B cell (primary cell): ENCODE results near the gene ELOVL6. TPM values are rescaled to one million over a fixed set of nuclear protein-coding genes. Genes with fewer than 3 reads are reported as not detected.
"Not testable (repeated sequence)": the region's sequence is repeated elsewhere in the genome, so short reads cannot be mapped to it uniquely, and the experiment has no call there.

ENCODE experiments used
- ATAC-seq: fragments of 200-7000 bp; cut with Tn5 transposase; one replicate; pipeline ENCODE4 v1.10.0; 2021; ENCODE audit warnings: low read depth, mild to moderate bottlenecking, moderate number of reproducible peaks, moderate library complexity
- CTCF ChIA-PET: fragments of 350-600 bp; sonication (Branson Sonifier 250); formaldehyde crosslinking; loops from one replicate; lab custom pipeline; 2021; ENCODE audit warnings: antibody characterized with exemption, inconsistent platforms; lab: Charles Lee
- POLR2A ChIA-PET: fragments of 350-600 bp; sonication (Branson Sonifier 250); formaldehyde crosslinking; loops from one replicate; lab custom pipeline; 2021; ENCODE audit warnings: antibody characterized with exemption; lab: Charles Lee
- DNase-seq: peaks from one replicate; pipeline ENCODE4 v3.0.0; 2013
- H2AFZ ChIP-seq: 2 replicates; pipeline ENCODE4 v1.6.1; 2012; ENCODE audit warnings: mild to moderate bottlenecking, low read depth, low read length; ENCODE audit not compliant: insufficient read depth, poor library complexity, severe bottlenecking
- H3K27ac ChIP-seq, 2 donors: 1 replicate in 1 of 2; 2 replicates in 1 of 2; pipeline ENCODE4 v1.5.1; 2012 to 2013; ENCODE audit warnings: low read length in 2 of 2, mild to moderate bottlenecking in 2 of 2, moderate library complexity in 1 of 2
- H3K27me3 ChIP-seq, 4 experiments: fragments of 200-600 bp in 1 of 4; sonication (generic) in 1 of 4; replicated peaks in 1 of 4; 1 replicate in 2 of 4; 2 replicates in 2 of 4; pipeline versions ENCODE4 v1.6.1 to v1.7.0; 2013 to 2016; ENCODE audit warnings: low read length in 3 of 4, mild to moderate bottlenecking in 2 of 4, mixed read lengths in 1 of 4, moderate library complexity in 1 of 4; ENCODE audit not compliant: insufficient read depth in 4 of 4, control insufficient read depth in 3 of 4; ENCODE audit errors: control extremely low read depth in 1 of 4
- H3K36me3 ChIP-seq, 2 experiments: replicated peaks in 1 of 2; 1 replicate in 1 of 2; 2 replicates in 1 of 2; pipeline versions ENCODE4 v1.6.1 to v1.7.1; 2013; ENCODE audit warnings: low read length in 1 of 2; ENCODE audit not compliant: insufficient read depth in 2 of 2, control insufficient read depth in 1 of 2; ENCODE audit errors: control extremely low read depth in 1 of 2, extremely low read depth in 1 of 2
- H3K4me1 ChIP-seq, 2 donors: fragments of 200-600 bp in 1 of 2; sonication (generic) in 1 of 2; 1 replicate in 1 of 2; 2 replicates in 1 of 2; pipeline versions ENCODE4 v1.5.1 to v1.6.1; 2013 to 2017; ENCODE audit warnings: low read length in 2 of 2; ENCODE audit not compliant: control insufficient read depth in 2 of 2, insufficient read depth in 2 of 2
- H3K4me2 ChIP-seq: replicated peaks from 2 replicates; pipeline ENCODE3; 2012; ENCODE audit warnings: mild to moderate bottlenecking, low read depth, low read length; ENCODE audit not compliant: poor library complexity, severe bottlenecking
- H3K4me3 ChIP-seq, 5 experiments: fragments of 200-600 bp in 1 of 5; sonication (generic) in 1 of 5; 1 replicate in 3 of 5; 2 replicates in 2 of 5; pipeline versions ENCODE4 v1.5.1 to v1.7.0; 2011 to 2016; ENCODE audit warnings: low read length in 4 of 5, mild to moderate bottlenecking in 4 of 5, low read depth in 2 of 5, control low read depth in 1 of 5, moderate library complexity in 1 of 5; ENCODE audit not compliant: insufficient read depth in 1 of 5; ENCODE audit errors: control extremely low read depth in 1 of 5, extremely low read depth in 1 of 5
- H3K79me2 ChIP-seq: fragments of 200-600 bp; sonication (generic); one replicate; pipeline ENCODE4 v1.6.0; 2016; ENCODE audit warnings: low read length; ENCODE audit not compliant: control insufficient read depth, insufficient read depth
- H3K9ac ChIP-seq: fragments of 200-600 bp; sonication (generic); 2 replicates; pipeline ENCODE4 v1.6.1; 2017; ENCODE audit warnings: mild to moderate bottlenecking, low read length, moderate library complexity
- H3K9me3 ChIP-seq, 3 donors: one replicate each; pipeline versions ENCODE4 v1.6.1 to v1.7.1; 2013; ENCODE audit warnings: low read length in 2 of 3; ENCODE audit not compliant: control insufficient read depth in 2 of 3, insufficient read depth in 1 of 3; ENCODE audit errors: control extremely low read depth in 1 of 3
- H4K20me1 ChIP-seq: 2 replicates; pipeline ENCODE4 v1.6.0; 2012; ENCODE audit warnings: mild to moderate bottlenecking, low read length; ENCODE audit not compliant: insufficient read depth, control insufficient read depth, poor library complexity, severe bottlenecking
- H3K27ac Mint-ChIP-seq: one replicate; pipeline ENCODE4 v1.8.0; 2021; ENCODE audit warnings: mixed read lengths
- H3K27me3 Mint-ChIP-seq: one replicate; pipeline ENCODE4 v1.8.0; 2021; ENCODE audit warnings: mixed read lengths
- H3K4me1 Mint-ChIP-seq: one replicate; pipeline ENCODE4 v1.8.0; 2021; ENCODE audit warnings: mixed read lengths
- H3K4me3 Mint-ChIP-seq: one replicate; pipeline ENCODE4 v1.8.0; 2021; ENCODE audit warnings: mixed read lengths
- H3K9me3 Mint-ChIP-seq: one replicate; pipeline ENCODE4 v1.8.0; 2022; ENCODE audit warnings: mixed read lengths; ENCODE audit not compliant: insufficient read depth
- CTCF ChIP-seq: fragments of 200-600 bp; IDR thresholded peaks from one replicate; pipeline ENCODE4 v1.8.0; 2022; ENCODE audit warnings: antibody characterized with exemption, mild to moderate bottlenecking
- EZH2 ChIP-seq: IDR thresholded peaks from 2 replicates; pipeline ENCODE4 v1.6.1; 2012; ENCODE audit warnings: borderline replicate concordance, low read depth, mild to moderate bottlenecking, moderate library complexity, low read length; ENCODE audit not compliant: insufficient read depth, poor library complexity, severe bottlenecking
- WGBS: methylation state at CpG from one replicate; pipeline ENCODE4 v1.1.5; 2013; ENCODE audit warnings: missing lambda C conversion rate; ENCODE audit not compliant: insufficient coverage; 5-methylcytosine and 5-hydroxymethylcytosine counted together
- intact Hi-C: fragments of 100-400 bp; cut with micrococcal nuclease; formaldehyde crosslinking; loops from one replicate; pipeline ENCODE4 v1.10.0; 2022
- polyA plus RNA-seq: library from polyadenylated mRNA; depleted of rRNA; stranded (reverse); fragments of >200 nt; gene quantifications from 2 replicates; pipeline ENCODE4 v1.2.3, GENCODE V29; 2012
- total RNA-seq, 2 donors: library from RNA; stranded (reverse); fragments of 120-200 nt in 1 of 2; gene quantifications; 1 replicate in 1 of 2; 2 replicates in 1 of 2; pipeline versions ENCODE4 v1.2.3 to v1.2.4, GENCODE V29; 2013 to 2022

ELOVL6 gene
- total and polyA plus RNA-seq, 2 donors (not counting 1 experiment from before 2014, with no cell fraction given): 0.10 to 0.22 TPM

GRCh38 chr4:110245577-110245976 lies 47.2 kb upstream of the ELOVL6 start:
- Histone ChIP-seq H3K4me3 (no peak overlapping the region), H3K27me3 (no peaks in the 10 kb centered on the region), H3K27ac (no peak overlapping the region), H3K9ac (no peak overlapping the region), H2AFZ (no peak overlapping the region), H3K4me2 (no peak overlapping the region), H3K36me3 (no peaks in the 10 kb centered on the region), H4K20me1 (no peaks in the 10 kb centered on the region), H3K4me1 (no peaks in the 10 kb centered on the region), H3K79me2 (no peaks in the 10 kb centered on the region), H3K9me3 (no peaks in the 10 kb centered on the region)
- Mint-ChIP-seq H3K9me3 (no peaks in the 10 kb centered on the region), H3K4me3 (no peak overlapping the region), H3K27me3 (peaks cover 16% of the 10 kb centered on the region), H3K27ac (no peak overlapping the region), H3K4me1 (no peaks in the 10 kb centered on the region)
- DNase-seq: no peak
- POLR2A ChIA-PET: no interaction called here
- intact Hi-C loops: no loop called here
- CTCF ChIA-PET: no interaction called here
- 100% methylated on average over 3 of the region's 5 CpGs for WGBS
- ATAC-seq: no peak
- no peak for TF ChIP-seq EZH2
- TF ChIP-seq CTCF: no peak

- no peak for TF ChIP-seq CTCF
- no peak for TF ChIP-seq EZH2
- Histone ChIP-seq H3K79me2 (no peaks in the 10 kb centered on the region), H3K9ac (no peak overlapping the region), H3K36me3 (no peaks in the 10 kb centered on the region), H3K27me3 (peaks cover 0 to 3% (median 0%) of the 10 kb centered on the region in 4 experiments), H3K4me2 (no peak overlapping the region), H3K4me1 (no peaks in the 10 kb centered on the region), H3K4me3 (no peak overlapping the region), H4K20me1 (no peaks in the 10 kb centered on the region), H2AFZ (no peak overlapping the region), H3K27ac (no peak overlapping the region), H3K9me3 (no peaks in the 10 kb centered on the region)
- Mint-ChIP-seq H3K4me3 (no peak overlapping the region), H3K27me3 (peaks cover 18% of the 10 kb centered on the region), H3K9me3 (no peaks in the 10 kb centered on the region), H3K27ac (no peak overlapping the region), H3K4me1 (no peaks in the 10 kb centered on the region)
- ChIA-PET CTCF (interaction anchor here (1.5 kb wide), 1 partner anchor 7 kb away, joined by 3 read pairs; no protein-coding TSS in a partner anchor), POLR2A (no interaction called here)
- 100% methylated on average over 1 of the region's 1 CpG for WGBS
- DNase-seq (no peak), ATAC-seq (no peak)
- intact Hi-C loops: no loop called here
Observed at GRCh38 chr4:110236324-110236723, 37.9 kb upstream of the ELOVL6 start.

GRCh38 chr4:110233581-110233980 lies 35.2 kb upstream of the ELOVL6 start:
- ATAC-seq, H3K27ac Mint-ChIP-seq, H3K4me3 ChIP-seq, H3K4me3 Mint-ChIP-seq, H3K27me3 Mint-ChIP-seq, H3K9ac ChIP-seq, H4K20me1 ChIP-seq, H3K4me2 ChIP-seq, H3K4me1 Mint-ChIP-seq, H3K27me3 ChIP-seq, H3K79me2 ChIP-seq, H3K36me3 ChIP-seq, H3K4me1 ChIP-seq, intact Hi-C loops, H3K27ac ChIP-seq, DNase-seq, POLR2A ChIA-PET, H3K9me3 ChIP-seq, H3K9me3 Mint-ChIP-seq, H2AFZ ChIP-seq: not testable (repeated sequence)
- WGBS: 87% methylated on average over 11 of the region's 11 CpGs
- CTCF ChIA-PET: interaction anchor here (0.6 kb wide), 1 partner anchor 1770 kb away, joined by 3 read pairs; no protein-coding TSS in a partner anchor
